NB4 (cell line): ENCODE data around the gene LRRK1.

ENCODE experiments used
- CTCF ChIP-seq: IDR thresholded peaks from one replicate; pipeline ENCODE4 v1.5.1; 2012; ENCODE audit warnings: low read depth, low read length
- POLR2A ChIP-seq: IDR thresholded peaks from 2 replicates; pipeline ENCODE4 v1.6.1; 2011; ENCODE audit warnings: mild to moderate bottlenecking; ENCODE audit not compliant: insufficient read length; ENCODE audit errors: extremely low read depth

DNA sequence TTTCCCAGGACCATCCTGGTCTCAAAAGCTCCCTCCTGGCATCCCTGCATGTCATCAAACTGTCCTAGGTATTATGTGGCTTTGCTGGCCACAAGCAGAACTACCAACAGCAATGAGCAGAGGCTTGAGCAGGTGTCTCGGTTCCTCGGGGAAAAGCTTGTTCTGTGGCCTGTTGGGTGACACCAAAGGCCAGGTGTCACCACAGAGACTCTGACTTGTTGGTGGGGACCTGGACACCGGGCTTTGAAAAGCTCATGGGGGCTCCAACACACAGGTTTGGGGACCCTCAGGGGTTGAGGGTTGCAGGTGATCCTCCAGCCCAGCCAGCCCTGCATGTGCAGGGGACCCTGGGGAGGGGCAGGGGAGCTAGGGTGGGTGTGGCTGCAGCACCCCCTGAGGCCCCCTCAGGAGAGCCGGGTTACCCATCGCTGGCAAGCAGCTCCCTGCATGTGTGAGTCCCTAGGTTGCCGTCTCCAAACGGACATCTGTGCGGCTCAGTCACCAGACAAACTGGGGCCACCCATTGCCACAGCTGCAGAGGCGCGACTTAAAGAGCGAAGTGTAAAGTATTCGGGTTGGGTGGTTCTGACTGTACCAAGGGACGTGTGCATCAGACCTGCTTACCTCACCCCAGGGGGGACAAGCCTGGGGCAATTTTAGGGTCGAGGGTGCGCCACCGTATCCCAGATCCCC is 192.6 kb downstream of the LRRK1 start:
- TF ChIP-seq CTCF (no peak), POLR2A (no peak)
